Stimulated activated effector memory CD8-positive, alpha-beta T cell treated with anti-CD3 and anti-CD28 coated beads, Interleukin-12 subunit alpha, Interleukin-12 subunit beta, amount 100 ng/mL, for 72 hours (primary cell): Measurements from ENCODE around the gene PJA1.
A peak's percentile ranks its signal among the peaks of the same experiment; 100 is the strongest.

Source experiments
- ATAC-seq: fragments of 150-1000 bp; cut with Tn5 transposase; 2 replicates; pipeline ENCODE4 v1.10.0; 2021
- DNase-seq, 2 donors: peaks; one replicate each; pipeline ENCODE4 v3.0.0; 2021 to 2022; ENCODE audit warnings: low spot score in 2 of 2
- H3K27ac Mint-ChIP-seq: one replicate; pipeline ENCODE4 v1.8.0; 2022; ENCODE audit warnings: mild to moderate bottlenecking, mixed read lengths
- H3K36me3 Mint-ChIP-seq: one replicate; pipeline ENCODE4 v1.8.0; 2022; ENCODE audit warnings: mild to moderate bottlenecking, mixed read lengths
- H3K4me1 Mint-ChIP-seq: one replicate; pipeline ENCODE4 v1.8.0; 2022; ENCODE audit warnings: mixed read lengths
- H3K4me3 Mint-ChIP-seq: one replicate; pipeline ENCODE4 v1.8.0; 2022; ENCODE audit warnings: mild to moderate bottlenecking, mixed read lengths
- H3K9me3 Mint-ChIP-seq: one replicate; pipeline ENCODE4 v1.8.0; 2022; ENCODE audit warnings: mixed read lengths

Gene PJA1

GRCh38 chrX:69155786-69156520 lies 9.3 kb downstream of the PJA1 start:
- DNase-seq = no peak
- H3K4me1 Mint-ChIP-seq = no peaks in the 10 kb centered on the region
- peak overlapping the region; percentile 30 for H3K27ac Mint-ChIP-seq
- H3K9me3 Mint-ChIP-seq = no peaks in the 10 kb centered on the region
- H3K36me3 Mint-ChIP-seq = peaks cover 12% of the 10 kb centered on the region
- ATAC-seq = no peak
- no peak overlapping the region for H3K4me3 Mint-ChIP-seq

- Mint-ChIP-seq H3K4me3 (no peak overlapping the region), H3K36me3 (no peaks in the 10 kb centered on the region), H3K27ac (no peak overlapping the region)
Observed at GRCh38 chrX:69154051-69154450, 11.2 kb downstream of the PJA1 start.

GRCh38 chrX:69153060-69153730 lies 12.1 kb downstream of the PJA1 start:
- no peaks in the 10 kb centered on the region for H3K36me3 Mint-ChIP-seq
- H3K27ac Mint-ChIP-seq = no peak overlapping the region
- ATAC-seq = no peak
- no peaks in the 10 kb centered on the region for H3K4me1 Mint-ChIP-seq
- no peaks in the 10 kb centered on the region for H3K9me3 Mint-ChIP-seq
- H3K4me3 Mint-ChIP-seq = no peak overlapping the region
- no peak for DNase-seq

More at GRCh38 chrX:69154051-69154450, 11.2 kb downstream of the PJA1 start:
- Mint-ChIP-seq H3K4me1 (no peaks in the 10 kb centered on the region), H3K9me3 (no peaks in the 10 kb centered on the region)
- no peak for DNase-seq
- ATAC-seq = no peak

- H3K4me1 Mint-ChIP-seq = no peaks in the 10 kb centered on the region
- no peak overlapping the region for H3K27ac Mint-ChIP-seq
- H3K9me3 Mint-ChIP-seq = no peaks in the 10 kb centered on the region
- H3K4me3 Mint-ChIP-seq = no peak overlapping the region
- no peaks in the 10 kb centered on the region for H3K36me3 Mint-ChIP-seq
- DNase-seq (no peak), ATAC-seq (no peak)
Observed at GRCh38 chrX:69152417-69152841, 12.8 kb downstream of the PJA1 start.

GRCh38 chrX:69151866-69152284 lies 13.4 kb downstream of the PJA1 start:
- Mint-ChIP-seq H3K9me3 (no peaks in the 10 kb centered on the region), H3K36me3 (no peaks in the 10 kb centered on the region), H3K27ac (no peak overlapping the region), H3K4me1 (no peaks in the 10 kb centered on the region), H3K4me3 (no peak overlapping the region)
- no peak for DNase-seq
- no peak for ATAC-seq

- Mint-ChIP-seq H3K4me1 (no peaks in the 10 kb centered on the region), H3K9me3 (no peaks in the 10 kb centered on the region), H3K4me3 (no peak overlapping the region), H3K27ac (no peak overlapping the region), H3K36me3 (no peaks in the 10 kb centered on the region)
- ATAC-seq = no peak
- DNase-seq = no peak
Observed at GRCh38 chrX:69150281-69150960, 14.8 kb downstream of the PJA1 start.

GRCh38 chrX:69149466-69150280 lies 15.6 kb downstream of the PJA1 start:
- no peaks in the 10 kb centered on the region for H3K4me1 Mint-ChIP-seq
- no peak overlapping the region for H3K27ac Mint-ChIP-seq
- DNase-seq (no peak), ATAC-seq (no peak)
- no peak overlapping the region for H3K4me3 Mint-ChIP-seq
- H3K9me3 Mint-ChIP-seq = no peaks in the 10 kb centered on the region
- H3K36me3 Mint-ChIP-seq = no peaks in the 10 kb centered on the region

- H3K4me1 Mint-ChIP-seq = no peaks in the 10 kb centered on the region
- ATAC-seq = no peak
- no peak for DNase-seq
- H3K27ac Mint-ChIP-seq = no peak overlapping the region
- H3K36me3 Mint-ChIP-seq = no peaks in the 10 kb centered on the region
- H3K4me3 Mint-ChIP-seq = no peak overlapping the region
- H3K9me3 Mint-ChIP-seq = no peaks in the 10 kb centered on the region
Observed at GRCh38 chrX:69148946-69149345, 16.3 kb downstream of the PJA1 start.

- Mint-ChIP-seq H3K36me3 (no peaks in the 10 kb centered on the region), H3K27ac (no peak overlapping the region), H3K9me3 (no peaks in the 10 kb centered on the region), H3K4me3 (no peak overlapping the region), H3K4me1 (no peaks in the 10 kb centered on the region)
- DNase-seq (no peak), ATAC-seq (no peak)
Observed at GRCh38 chrX:69146739-69147138, 18.5 kb downstream of the PJA1 start.

- ATAC-seq = no peak
- Mint-ChIP-seq H3K9me3 (no peaks in the 10 kb centered on the region), H3K36me3 (no peaks in the 10 kb centered on the region), H3K27ac (no peak overlapping the region), H3K4me1 (no peaks in the 10 kb centered on the region), H3K4me3 (no peak overlapping the region)
- no peak for DNase-seq
Observed at GRCh38 chrX:69145714-69146113, 19.5 kb downstream of the PJA1 start.

- no peak for ATAC-seq
- H3K27ac Mint-ChIP-seq = no peak overlapping the region
- no peak overlapping the region for H3K4me3 Mint-ChIP-seq
Observed at GRCh38 chrX:69144838-69145680, 20.2 kb downstream of the PJA1 start.

GRCh38 chrX:69143530-69143929 lies 21.7 kb downstream of the PJA1 start:
- ATAC-seq (no peak), DNase-seq (no peak)
- Mint-ChIP-seq H3K9me3 (no peaks in the 10 kb centered on the region), H3K36me3 (no peaks in the 10 kb centered on the region), H3K4me1 (no peaks in the 10 kb centered on the region), H3K4me3 (no peak overlapping the region), H3K27ac (no peak overlapping the region)

More at GRCh38 chrX:69144838-69145680, 20.2 kb downstream of the PJA1 start:
- DNase-seq = no peak
- Mint-ChIP-seq H3K36me3 (no peaks in the 10 kb centered on the region), H3K9me3 (no peaks in the 10 kb centered on the region), H3K4me1 (no peaks in the 10 kb centered on the region)

GRCh38 chrX:69142788-69143469 lies 22.3 kb downstream of the PJA1 start:
- no peak overlapping the region for H3K27ac Mint-ChIP-seq
- H3K36me3 Mint-ChIP-seq = no peaks in the 10 kb centered on the region
- H3K9me3 Mint-ChIP-seq = no peaks in the 10 kb centered on the region
- H3K4me3 Mint-ChIP-seq = no peak overlapping the region
- ATAC-seq = no peak
- no peak for DNase-seq
- no peaks in the 10 kb centered on the region for H3K4me1 Mint-ChIP-seq

GRCh38 chrX:69140837-69141236 lies 24.4 kb downstream of the PJA1 start:
- H3K36me3 Mint-ChIP-seq = no peaks in the 10 kb centered on the region
- H3K9me3 Mint-ChIP-seq = no peaks in the 10 kb centered on the region
- no peak overlapping the region for H3K4me3 Mint-ChIP-seq
- ATAC-seq (no peak), DNase-seq (no peak)
- H3K27ac Mint-ChIP-seq = no peak overlapping the region
- H3K4me1 Mint-ChIP-seq = no peaks in the 10 kb centered on the region
